Epidermal melanocyte (primary cell): ENCODE data around the gene TSGA10.
"Not testable (repeated sequence)": the region's sequence is repeated elsewhere in the genome, so short reads cannot be mapped to it uniquely, and the experiment has no call there.

Source experiments
- DNase-seq: peaks from one replicate; pipeline ENCODE4 v3.0.0; 2011; ENCODE audit warnings: low spot score; ENCODE audit not compliant: insufficient read length

Gene TSGA10

DNA sequence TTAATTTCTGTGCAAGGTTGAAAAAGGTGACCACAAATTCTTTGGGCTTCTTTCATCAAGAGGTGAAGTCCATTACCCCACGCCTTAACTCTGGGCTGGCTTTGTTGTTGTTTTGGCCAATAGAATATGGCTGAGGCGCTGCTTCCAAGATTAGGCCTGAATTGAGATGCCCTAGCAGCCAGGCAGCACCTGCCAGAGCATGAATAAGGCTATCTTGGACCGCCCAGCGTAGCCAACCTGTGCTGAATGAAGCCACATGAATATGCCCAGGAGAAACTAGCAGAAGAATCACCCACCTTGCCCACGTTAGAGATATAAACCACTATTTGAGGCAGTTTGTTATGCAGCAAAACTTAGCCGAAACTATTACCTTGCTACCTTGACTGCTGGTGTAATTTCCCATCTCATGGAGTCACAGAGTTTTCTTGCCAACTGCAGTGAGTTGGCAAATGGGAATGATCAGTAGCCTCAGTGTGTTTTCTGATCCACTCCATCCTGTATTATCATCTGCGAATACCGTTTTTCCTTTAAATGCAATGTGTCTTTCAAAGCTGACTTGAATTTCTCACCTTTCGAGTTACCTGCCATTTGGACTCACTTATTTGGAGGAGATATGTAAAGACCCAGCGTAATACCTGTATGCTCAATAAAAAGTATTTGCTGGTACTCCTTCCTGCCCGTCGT, 679 bp downstream of the TSGA10 start:
- DNase-seq: no peak

DNA sequence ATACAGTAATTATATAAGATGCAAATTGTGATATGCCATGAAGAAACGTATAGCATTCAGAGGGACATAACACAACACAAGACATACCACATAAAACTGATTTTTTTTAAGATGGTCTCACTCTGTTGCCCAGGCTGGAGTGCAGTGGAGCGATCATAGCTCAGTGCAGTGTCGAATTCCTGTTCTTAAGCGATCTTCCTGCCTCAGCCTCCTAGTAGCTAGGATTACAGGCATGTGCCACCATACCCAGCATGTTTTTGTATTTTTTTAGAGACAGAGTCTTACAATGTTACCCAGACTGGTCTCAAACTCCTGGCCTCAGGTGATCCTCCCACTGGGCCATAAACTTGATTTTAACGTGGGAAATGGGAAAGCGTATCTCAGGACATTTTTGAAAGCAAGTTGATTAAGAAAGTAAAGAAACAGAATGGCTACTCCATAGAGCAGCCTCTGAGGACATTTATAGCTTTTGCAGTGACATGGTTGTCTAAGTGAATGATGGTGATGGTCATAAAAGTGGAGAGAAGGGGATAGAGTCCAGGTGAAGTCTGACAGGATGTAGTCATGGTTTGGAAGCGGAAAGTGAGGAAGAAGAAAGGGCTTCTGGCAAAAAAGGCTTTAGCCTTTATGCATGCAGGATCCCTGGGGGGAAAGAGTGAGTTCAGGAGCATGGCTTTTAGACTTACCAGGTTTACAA, 2.4 kb downstream of the TSGA10 start:
- no peak for DNase-seq

DNA sequence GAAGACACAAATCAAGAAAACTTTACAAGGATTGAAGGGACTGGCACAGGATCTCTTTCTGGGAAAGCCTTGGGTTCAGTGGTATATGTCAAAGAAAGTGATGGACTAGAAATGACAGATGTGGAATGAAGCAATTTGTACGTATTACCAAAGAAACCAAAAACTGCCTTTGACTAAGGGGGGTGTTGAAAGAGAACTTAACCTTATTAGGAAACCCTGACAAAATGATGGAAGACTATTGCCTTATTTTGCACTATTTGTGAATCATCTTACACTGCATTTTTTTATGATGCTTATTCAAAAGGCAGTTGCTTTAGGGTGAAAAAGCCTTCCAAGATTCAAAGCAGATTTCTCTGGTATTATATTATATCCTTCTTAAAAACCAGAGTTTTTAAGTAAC, 4.0 kb downstream of the TSGA10 start:
- DNase-seq: no peak

DNA sequence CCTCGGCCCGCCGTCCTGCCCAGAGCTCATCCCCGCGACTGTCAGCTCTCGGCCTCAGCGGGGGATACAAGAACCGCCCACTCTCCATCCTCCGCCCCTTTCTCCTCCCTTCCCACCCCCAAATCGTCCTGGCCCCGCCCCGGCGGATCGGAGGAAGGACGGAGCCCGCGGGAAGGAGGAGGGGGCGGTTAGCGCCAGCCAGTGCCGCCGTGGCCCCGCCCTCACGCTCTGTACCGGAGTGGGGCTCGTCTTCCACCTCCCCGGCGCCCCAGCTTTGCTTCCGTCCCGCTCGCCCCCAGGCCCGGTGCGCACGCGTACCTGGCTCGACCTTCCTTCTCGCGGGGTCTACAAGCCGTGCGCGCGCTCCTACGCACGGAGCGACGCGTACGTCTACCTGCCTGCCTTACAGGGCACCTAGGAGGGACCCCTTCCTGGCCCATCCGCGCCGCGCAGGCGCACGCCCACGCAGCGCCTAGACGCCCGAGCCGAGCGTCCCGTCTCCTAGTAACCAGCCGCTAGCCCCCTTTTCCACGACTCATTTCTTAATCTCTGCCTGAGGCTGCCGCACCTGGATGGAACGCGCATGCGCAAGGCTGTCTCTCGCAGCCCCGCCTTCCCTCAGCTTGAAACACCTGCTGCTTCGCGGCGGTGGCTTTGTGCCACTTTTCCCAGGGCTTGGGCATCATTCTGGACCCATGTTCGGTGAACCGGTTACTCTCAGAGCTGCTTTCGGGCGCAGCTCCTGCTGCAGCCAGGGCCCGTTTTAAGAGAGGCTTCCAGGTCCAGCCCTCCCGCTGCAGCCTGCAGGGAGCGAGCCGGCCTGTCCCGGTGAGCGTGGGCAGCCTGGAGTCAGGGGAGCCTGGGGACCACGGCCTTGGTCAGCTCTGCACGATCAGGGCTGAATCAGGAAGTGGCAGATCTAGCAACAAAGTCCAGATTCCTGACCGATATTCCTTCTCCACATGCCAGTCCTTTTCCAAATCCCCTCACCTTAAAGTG, 13.3 kb downstream of the TSGA10 start, which contains the start of gene C2orf15:
Gene C2orf15 (plus strand): TSS at position 598 of the 999 bp plus-strand sequence. CDS start 8,852 bp downstream, outside the sequence.
- peak; percentile 59 for DNase-seq

DNA sequence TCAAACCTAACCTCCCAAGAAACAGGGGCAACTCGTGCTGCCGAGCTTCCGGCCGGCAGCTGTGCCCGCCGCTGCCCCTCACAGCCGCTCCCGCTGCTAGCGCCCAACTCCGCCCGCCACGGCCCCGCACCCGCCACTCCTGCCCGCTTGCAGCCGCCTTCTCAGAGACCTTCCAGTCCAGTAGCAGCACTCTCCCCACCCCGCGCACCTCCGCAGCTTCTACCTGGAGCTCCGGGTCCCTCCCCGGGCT, 14.0 kb downstream of the TSGA10 start:
- DNase-seq: no peak

DNA sequence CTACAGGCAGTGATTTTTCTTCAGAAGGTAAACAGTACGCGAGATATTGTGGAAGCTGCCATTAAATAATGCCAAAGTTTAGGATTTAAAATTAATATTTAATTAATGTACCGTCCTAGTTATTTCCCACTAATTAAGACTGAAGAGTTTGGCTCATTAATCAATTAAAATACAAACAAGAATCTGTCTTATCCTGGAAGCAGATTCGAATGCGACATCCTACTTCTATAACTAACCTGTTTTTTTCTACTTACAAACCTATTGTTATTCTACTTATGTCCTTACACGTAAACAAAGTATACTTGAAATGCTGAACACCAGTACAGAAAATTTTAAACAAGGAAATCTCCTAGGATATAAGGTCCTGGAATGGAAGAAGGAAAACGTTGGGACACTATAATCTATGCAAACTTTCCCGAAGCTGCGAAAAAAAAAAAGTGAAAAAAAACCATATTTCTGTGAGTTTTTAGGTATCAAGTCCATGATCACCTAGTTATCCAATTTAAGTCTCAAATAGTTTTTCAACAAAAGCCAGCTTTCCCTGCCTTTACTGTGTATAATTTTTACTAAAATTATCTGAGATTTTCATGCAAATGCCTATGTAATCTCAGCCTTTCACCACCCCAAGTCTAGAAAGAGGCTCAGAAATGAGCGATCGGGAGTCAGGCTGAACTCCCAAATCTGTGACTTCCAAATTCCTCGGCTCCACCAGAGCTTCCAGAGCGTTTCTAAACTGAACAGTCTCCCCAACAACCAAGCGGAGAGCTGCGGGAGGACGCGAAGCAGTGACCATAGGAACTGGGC, 14.5 kb downstream of the TSGA10 start:
- DNase-seq: no peak

DNA sequence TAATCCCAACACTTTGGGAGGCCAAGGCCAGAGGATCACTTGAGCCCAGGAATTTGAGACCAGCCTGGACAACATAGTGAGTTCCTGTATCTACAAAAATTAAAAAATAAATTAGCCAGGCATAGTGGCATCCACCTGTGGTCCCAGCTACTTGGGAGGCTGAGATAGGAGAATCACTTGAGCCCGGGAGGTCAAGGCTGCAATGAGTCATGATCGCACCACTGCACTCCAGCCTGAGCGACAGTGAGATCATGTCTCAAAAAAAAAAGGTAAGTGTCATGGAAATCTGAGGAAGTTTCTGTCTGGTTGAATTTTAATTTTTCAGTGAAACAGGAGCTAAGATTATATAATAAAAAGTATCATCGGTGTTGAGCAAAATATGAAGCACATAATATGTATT, 15.7 kb downstream of the TSGA10 start:
- no peak for DNase-seq

DNA sequence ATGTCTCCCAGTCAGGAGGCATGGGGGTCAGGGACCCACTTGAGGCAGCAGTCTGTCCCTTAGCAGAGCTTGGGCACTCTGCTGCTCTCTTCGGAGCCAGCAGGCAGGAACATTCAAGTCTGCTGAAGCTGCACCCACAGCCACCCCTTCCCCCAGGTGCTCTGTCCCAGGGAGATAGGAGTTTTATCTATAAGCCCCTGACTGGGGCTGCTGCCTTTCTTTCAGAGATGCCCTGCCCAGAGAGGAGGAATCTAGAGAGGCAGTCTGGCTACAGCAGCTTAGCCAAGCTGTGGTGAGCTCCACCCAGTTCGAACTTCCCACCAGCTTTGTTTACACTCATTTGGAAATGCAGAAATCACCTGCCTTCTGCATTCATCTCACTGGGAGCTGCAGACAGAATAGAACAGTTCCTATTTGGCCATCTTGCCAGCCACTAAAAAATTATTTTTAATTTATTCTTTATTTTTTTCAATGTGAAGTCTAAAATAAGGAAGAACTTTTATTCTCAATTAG, 19.6 kb downstream of the TSGA10 start:
- DNase-seq: not testable (repeated sequence)

DNA sequence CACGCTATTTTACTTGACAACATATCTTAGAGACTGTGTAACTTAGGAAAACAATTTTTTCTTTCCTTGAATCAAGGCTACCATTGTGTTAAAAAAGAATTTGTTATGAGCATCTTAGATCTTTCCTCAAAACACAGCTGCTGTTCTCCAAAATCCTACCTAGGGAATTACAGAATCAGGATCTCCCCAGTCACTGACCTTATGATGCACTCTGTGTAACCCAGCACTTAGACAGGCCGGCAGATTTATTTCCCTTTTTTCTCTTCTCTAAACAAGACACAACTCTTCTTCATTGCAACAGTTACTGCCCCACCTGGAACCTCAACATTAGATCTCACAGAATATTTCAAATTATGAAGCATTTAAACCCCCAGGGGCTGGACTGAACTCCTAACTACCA, 26.8 kb downstream of the TSGA10 start:
- no peak for DNase-seq

DNA sequence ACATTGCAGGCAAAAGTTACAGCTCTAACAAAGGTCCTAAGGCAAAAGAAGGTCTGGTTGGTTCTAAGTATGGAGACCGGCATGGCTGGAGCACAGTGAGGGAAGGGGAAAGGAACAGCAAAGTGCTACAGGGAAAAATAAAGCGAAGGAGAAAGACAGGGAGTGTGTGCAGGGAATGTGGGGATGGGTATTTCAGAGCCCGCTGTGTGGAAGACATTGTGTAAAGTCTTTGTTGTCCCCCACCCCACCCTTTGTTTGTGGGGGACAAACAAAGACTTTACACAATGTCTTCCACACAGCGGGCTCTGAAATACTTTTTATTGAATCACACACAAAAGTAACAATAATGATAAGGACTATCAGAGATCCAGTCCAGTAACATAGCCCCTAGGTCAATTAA, 42.1 kb downstream of the TSGA10 start:
- no peak for DNase-seq

DNA sequence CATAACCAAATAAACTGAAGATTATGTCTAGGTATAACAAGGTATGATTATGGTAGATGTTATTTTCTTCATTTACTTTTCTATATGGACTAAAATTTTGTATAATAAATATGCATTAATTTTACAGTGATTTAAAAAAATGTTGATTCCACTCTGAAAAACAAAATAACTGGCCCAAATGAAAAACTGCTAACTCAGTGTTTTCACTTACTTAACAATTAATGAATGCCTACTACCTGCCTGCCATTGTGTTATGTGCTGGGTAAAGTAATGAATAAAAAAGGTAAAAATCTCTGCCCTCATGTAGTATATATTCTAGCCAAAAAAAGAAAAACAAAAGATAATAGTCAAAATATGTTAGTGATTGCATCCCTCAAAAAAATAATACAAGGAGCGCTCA, 42.8 kb downstream of the TSGA10 start:
- DNase-seq: no peak

DNA sequence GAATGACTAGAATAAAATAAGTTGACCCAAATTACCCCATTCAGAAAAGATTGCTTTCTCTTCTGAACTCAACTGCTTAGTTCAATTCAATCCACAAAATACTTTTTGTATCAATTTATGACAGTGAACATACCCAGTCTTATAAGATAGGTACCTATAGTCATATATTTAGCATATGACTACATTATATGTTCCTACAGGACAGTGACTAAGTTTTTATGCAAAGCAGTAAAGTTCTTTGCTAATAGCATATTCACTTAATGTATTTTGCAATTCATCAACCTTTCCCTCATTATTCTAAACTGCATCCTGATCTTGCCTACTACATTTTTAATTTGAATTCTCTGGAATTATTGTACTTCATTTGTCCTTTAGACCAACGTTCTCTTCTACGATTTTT, 43.5 kb downstream of the TSGA10 start:
- no peak for DNase-seq

DNA sequence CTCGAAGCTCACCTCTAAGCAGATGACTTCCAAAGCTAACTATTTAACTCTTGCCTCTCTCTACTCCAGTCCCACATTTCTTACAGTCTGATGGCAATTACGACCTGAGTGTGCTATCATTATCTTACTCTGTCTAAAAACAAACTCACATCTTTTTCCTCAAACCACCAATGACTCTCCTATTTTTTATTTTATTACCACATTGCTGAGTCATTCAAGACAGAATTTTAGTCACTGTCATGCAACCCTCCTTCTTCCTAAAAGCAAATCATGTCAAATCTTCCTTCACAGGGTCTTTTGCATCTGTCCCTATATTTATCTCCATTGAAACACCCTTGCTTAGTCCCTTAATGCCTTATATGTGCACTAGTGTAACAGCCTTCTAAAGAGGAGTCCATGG, 47.8 kb downstream of the TSGA10 start:
- no peak for DNase-seq

DNA sequence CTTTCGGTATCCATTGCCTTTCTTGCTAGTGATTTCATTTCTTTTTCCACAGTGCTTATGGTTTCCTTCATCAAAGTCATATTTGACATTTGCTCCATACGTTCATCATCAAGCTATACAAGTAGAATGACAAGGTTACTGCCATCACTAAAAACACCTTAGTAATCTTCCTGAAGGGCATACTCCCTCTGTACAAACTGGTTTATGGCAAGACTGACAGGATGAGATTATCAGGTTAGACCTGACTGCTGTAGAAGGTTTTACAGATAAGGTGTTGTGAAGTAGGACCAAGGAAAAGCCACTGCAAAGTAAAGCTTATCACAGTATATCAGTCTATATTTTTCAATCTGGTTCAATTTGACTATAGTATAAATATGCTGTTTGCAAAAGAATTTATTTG, 50.7 kb downstream of the TSGA10 start:
- no peak for DNase-seq

DNA sequence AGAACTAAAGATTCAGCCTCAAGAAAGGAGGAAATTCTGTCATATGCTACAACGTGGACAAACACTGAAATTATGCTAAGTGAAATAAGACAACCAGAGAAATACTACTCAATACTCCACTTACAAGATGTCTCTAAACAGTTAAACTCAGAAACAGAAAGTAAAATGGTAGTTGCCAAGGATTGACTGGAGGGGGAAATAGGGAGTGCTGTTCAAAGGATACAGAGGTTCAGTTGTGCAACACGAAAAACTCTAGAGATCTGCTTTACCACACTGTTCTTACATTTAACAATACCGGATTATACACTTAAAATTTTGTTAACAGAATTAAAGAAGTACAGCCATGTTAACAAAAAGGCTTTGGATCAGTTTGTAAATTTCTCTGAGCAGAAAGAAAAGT, 53.0 kb downstream of the TSGA10 start:
- DNase-seq: no peak

DNA sequence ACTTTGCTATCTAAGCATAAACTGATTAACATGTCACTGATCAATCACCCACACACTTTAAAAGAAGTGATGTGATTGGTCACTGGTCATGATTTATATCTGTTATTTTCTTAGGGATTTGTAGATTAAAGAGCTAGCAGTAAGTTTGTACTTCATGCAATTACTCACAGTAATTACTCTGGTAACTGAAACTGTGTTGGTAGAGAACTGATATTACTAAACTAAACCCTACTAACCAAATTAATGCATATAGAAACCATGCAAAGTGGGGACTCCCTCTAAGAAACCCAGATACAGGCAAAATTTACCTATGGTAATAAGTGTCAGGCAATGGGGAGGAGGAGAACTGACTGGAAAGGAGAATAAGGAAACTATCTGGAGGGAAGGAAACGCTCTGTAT, 58.0 kb downstream of the TSGA10 start:
- no peak for DNase-seq

DNA sequence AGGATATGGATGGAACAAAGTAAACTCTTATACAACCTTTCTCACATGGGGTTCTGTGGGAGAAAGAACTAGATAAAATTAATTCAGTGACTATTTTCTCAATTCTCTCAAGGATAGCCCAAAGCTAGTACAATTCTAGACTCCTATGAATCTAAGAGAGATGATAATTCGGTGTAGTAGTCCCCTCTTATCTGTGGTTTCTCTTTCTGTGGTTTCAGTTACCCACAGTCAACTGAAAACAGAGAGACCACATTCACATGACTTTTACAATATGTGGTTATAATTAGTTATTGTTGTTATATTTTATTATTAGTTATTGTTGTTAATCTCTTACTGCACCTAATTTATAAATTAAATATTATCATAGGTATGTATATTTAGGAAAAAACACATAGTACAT, 66.7 kb downstream of the TSGA10 start:
- DNase-seq: no peak

DNA sequence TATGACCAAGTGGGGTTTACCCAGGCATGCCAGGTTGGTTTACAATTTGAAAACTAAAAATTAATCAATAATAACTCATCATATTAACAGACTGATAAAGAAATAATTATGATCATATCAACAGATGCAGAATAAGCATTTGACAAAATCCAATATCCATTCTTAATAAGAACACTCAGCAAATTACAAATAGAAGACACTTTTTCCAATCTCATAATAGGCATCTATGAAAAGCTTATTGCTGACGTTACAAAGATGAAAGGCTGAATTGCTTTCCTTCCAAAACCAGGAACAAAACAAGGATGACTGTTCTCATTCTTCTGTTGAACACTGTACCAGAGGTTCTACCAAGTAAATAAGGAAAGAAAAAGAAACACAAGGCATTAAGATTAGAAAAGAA, 68.4 kb downstream of the TSGA10 start:
- DNase-seq: no peak

DNA sequence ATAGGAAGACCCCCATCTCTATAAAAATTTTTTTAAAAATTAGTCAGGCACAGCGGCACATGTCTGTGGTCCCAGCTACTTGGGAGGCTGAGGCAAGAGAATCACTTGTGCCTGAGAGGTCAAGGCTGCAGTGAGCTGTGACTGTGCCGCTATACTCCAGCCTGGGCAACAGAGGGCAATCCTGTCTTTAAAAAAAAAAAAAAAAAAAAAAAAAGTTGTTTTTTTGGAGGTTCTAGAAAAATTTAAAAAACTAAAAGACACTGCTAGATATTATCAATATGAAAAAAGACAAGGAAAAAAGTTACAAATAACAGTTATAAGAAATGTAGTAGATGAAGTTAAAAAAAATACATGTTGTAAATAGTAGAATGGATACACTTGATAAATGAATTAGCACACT, 69.3 kb downstream of the TSGA10 start:
- no peak for DNase-seq

DNA sequence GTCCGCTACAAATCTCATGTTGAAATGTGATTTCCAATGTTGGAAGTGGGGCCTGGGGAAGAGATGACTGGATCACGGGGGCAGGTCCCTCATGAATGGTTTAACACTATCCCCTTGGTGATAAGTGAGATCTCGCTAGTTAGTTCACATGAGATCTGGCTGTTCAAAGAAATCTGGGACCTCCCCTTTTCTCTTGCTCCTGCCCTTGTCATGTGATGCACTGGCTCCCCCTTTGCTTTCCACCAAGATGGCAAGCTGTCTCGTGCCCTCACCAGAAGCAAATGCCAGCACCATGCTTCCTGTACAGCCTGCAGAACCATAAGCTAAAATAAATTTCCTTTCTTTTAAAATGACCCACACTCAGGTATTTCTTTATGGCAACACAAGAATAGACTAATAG, 70.5 kb downstream of the TSGA10 start:
- DNase-seq: no peak

DNA sequence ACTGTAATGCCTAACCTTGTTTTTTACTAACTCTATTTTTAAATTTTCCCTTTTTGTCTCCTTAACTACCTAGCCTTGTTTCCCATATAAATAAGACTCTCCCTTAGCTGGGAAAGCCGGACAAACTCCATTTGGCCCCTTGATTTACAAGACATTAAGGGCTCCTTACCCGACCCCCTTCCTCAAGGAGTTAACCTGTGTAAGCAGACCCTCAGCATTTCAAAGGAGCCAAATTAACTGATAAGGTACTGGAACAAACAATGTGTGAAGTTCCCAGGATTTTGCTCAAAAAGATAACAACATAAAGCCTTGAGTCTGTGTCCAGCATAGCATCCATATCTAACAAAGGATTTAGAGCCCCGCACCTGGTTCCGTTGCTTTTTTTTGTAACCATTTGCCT, 72.9 kb downstream of the TSGA10 start:
- no peak for DNase-seq
